Gastroesophageal sphincter (tissue), 3 donors: ENCODE data around the gene RAB9B.

Source experiments
- CTCF ChIP-seq, 4 experiments: fragments of 200-600 bp in 2 of 4; fragments of 450-650 bp in 2 of 4; sonication (generic) in 1 of 4; IDR thresholded peaks; one replicate each; pipeline ENCODE4 v1.5.1; 2017 to 2019; ENCODE audit warnings: antibody characterized with exemption in 4 of 4, mild to moderate bottlenecking in 2 of 4, moderate library complexity in 2 of 4
- EP300 ChIP-seq: sonication (generic); formaldehyde crosslinking; IDR thresholded peaks from one replicate; pipeline ENCODE4 v1.6.1; 2017; ENCODE audit warnings: antibody characterized with exemption, mild to moderate bottlenecking
- POLR2AphosphoS5 ChIP-seq: sonication (generic); formaldehyde crosslinking; IDR thresholded peaks from one replicate; pipeline ENCODE4 v1.6.1; 2017; ENCODE audit warnings: antibody characterized with exemption

GRCh38 chrX:103861200-103861599, 29.1 kb upstream of the RAB9B start:
- no peak for TF ChIP-seq CTCF (IDR thresholded peaks at IDR 0.05)
- TF ChIP-seq EP300 = no peak
- no peak for TF ChIP-seq POLR2AphosphoS5
